SU-DHL-6 (cell line): ENCODE measurements around the gene FOXO4.

Experiments
- EZH2phosphoT487 ChIP-seq: fragments of 200-600 bp; sonication (generic), shearing (Covaris generic); conservative IDR thresholded peaks from 2 replicates; pipeline ENCODE4 v1.6.1; 2018; ENCODE audit warnings: mild to moderate bottlenecking, antibody characterized with exemption, low read length, moderate library complexity, mixed read lengths
- TF ChIP-seq, protein P1 (sequence below): fragments of 200-600 bp; sonication (generic); IDR thresholded peaks from one replicate; pipeline ENCODE4 v1.5.1; 2017; ENCODE audit warnings: antibody characterized with exemption, mild to moderate bottlenecking, low read length, moderate library complexity; ENCODE audit not compliant: insufficient read depth, poor library complexity, severe bottlenecking

DNA sequence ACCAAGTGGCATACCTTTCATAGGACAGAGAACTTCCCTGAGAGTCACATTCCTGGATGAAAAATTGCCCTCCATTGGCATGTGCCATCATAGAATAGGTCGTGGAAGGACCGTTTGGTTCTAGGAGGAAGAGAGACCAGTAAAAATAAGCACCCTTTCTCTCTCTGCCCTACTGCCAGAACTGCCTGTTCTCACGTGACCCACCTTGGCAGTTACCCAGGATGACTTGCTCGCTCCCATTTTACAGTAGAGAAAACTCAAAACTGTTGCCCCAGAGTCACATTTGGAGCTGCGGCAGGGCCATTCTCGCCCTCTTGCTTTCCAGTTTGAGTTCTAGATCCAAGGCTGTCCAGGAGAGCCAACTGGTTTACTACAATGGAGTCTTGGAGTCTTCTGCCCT lies 47.9 kb downstream of the FOXO4 start:
- TF ChIP-seq, protein P1, sequence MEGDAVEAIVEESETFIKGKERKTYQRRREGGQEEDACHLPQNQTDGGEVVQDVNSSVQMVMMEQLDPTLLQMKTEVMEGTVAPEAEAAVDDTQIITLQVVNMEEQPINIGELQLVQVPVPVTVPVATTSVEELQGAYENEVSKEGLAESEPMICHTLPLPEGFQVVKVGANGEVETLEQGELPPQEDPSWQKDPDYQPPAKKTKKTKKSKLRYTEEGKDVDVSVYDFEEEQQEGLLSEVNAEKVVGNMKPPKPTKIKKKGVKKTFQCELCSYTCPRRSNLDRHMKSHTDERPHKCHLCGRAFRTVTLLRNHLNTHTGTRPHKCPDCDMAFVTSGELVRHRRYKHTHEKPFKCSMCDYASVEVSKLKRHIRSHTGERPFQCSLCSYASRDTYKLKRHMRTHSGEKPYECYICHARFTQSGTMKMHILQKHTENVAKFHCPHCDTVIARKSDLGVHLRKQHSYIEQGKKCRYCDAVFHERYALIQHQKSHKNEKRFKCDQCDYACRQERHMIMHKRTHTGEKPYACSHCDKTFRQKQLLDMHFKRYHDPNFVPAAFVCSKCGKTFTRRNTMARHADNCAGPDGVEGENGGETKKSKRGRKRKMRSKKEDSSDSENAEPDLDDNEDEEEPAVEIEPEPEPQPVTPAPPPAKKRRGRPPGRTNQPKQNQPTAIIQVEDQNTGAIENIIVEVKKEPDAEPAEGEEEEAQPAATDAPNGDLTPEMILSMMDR, result no peak
- no peak for TF ChIP-seq EZH2phosphoT487
